Measurements from ENCODE around the gene KRTAP17-1. TPM values are rescaled to one million over a fixed set of nuclear protein-coding genes. Genes with fewer than 3 reads are reported as not detected.

The KRTAP17-1 gene
- total RNA-seq, 1 experiment from 2014 or later: not detected

DNA sequence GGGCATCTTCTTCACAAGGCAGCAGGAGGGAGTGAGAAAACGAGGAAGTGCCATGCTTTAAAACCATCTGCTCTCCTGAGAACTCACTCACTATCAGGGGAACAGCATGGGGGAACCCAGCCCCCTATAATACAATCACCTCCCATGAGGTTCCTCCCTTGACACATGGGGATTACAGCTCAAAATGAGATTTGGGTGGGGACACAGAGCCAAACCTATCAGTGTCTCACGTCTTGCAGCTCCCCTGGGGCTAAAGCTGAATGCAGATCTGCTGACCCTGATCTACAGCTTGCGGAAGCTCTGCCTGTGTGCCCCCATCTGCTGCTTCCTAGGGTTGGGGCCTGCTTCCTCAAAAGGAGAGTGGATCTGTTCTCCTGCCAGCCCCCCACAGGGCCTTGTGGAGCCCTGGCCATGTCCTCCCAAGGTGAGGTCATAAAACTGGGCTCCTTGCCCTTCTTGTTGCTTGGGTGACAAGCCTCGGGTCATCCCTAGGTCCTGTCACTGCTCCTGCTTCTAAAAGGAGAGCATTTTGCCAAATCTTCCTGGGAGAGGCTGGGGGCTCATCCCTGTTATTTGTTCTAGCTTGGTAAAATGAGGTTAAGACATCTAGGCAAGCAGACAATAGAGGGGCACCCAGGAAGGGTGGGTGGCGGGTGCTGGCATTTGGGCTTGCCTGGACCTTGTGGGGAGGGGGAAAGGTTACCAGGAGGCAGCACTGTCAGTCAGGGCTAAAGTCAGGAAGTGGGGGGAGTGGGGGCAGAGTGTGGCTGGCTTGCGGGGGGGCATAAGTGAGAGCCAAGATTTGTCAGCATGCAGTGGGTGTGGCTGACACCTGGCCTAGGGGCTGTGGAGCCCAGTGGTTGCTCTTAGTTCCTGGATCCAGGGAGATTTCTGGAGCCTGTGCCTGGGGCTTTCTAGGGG is 19.1 kb upstream of the KRTAP17-1 start:
- H3K4me3 ChIP-seq (ENCODE audit: low read depth in 2 of 2, low read length in 2 of 2): no peak overlapping the region
- CTCF ChIA-PET: interaction anchor here (0.6 to 0.8 kb wide), 2 partner anchors 10 to 12 kb away, joined by 3 to 4 read pairs; no protein-coding TSS in a partner anchor
- intact Hi-C loops (cut with micrococcal nuclease; ENCODE audit: unreplicated experiment) (loop anchor here (5.0 kb wide), 1 partner anchor 427 kb away; no protein-coding TSS in a partner anchor), in situ Hi-C loops (cut with HindIII; ENCODE audit: low pct_unique_long_range_greater_than_20kb, low sequenced_read_pairs) (no loop called here)
- POLR2A ChIA-PET: no interaction called here
- ATAC-seq: no peak
- DNase-seq (ENCODE audit: low read depth, low spot score): no peak
- TF ChIP-seq SIN3A (IDR thresholded peaks at IDR 0.05; ENCODE audit: borderline replicate concordance, insufficient read depth, low read depth, low read length) (no peak), POLR2AphosphoS5 (IDR thresholded peaks at IDR 0.05; ENCODE audit: low read depth, low read length) (no peak), TCF7L2 (IDR thresholded peaks at IDR 0.05; ENCODE audit: low read depth, low read length) (no peak)
- TF ChIP-seq, protein P1, sequence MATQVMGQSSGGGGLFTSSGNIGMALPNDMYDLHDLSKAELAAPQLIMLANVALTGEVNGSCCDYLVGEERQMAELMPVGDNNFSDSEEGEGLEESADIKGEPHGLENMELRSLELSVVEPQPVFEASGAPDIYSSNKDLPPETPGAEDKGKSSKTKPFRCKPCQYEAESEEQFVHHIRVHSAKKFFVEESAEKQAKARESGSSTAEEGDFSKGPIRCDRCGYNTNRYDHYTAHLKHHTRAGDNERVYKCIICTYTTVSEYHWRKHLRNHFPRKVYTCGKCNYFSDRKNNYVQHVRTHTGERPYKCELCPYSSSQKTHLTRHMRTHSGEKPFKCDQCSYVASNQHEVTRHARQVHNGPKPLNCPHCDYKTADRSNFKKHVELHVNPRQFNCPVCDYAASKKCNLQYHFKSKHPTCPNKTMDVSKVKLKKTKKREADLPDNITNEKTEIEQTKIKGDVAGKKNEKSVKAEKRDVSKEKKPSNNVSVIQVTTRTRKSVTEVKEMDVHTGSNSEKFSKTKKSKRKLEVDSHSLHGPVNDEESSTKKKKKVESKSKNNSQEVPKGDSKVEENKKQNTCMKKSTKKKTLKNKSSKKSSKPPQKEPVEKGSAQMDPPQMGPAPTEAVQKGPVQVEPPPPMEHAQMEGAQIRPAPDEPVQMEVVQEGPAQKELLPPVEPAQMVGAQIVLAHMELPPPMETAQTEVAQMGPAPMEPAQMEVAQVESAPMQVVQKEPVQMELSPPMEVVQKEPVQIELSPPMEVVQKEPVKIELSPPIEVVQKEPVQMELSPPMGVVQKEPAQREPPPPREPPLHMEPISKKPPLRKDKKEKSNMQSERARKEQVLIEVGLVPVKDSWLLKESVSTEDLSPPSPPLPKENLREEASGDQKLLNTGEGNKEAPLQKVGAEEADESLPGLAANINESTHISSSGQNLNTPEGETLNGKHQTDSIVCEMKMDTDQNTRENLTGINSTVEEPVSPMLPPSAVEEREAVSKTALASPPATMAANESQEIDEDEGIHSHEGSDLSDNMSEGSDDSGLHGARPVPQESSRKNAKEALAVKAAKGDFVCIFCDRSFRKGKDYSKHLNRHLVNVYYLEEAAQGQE (IDR thresholded peaks at IDR 0.05; ENCODE audit: insufficient read depth in 1 of 2, low read depth in 2 of 2, low read length in 1 of 2): no peak
- TF ChIP-seq, protein P2, sequence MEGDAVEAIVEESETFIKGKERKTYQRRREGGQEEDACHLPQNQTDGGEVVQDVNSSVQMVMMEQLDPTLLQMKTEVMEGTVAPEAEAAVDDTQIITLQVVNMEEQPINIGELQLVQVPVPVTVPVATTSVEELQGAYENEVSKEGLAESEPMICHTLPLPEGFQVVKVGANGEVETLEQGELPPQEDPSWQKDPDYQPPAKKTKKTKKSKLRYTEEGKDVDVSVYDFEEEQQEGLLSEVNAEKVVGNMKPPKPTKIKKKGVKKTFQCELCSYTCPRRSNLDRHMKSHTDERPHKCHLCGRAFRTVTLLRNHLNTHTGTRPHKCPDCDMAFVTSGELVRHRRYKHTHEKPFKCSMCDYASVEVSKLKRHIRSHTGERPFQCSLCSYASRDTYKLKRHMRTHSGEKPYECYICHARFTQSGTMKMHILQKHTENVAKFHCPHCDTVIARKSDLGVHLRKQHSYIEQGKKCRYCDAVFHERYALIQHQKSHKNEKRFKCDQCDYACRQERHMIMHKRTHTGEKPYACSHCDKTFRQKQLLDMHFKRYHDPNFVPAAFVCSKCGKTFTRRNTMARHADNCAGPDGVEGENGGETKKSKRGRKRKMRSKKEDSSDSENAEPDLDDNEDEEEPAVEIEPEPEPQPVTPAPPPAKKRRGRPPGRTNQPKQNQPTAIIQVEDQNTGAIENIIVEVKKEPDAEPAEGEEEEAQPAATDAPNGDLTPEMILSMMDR (IDR thresholded peaks at IDR 0.05): no peak
- H3K36me3 ChIP-seq (ENCODE audit: control insufficient read depth, insufficient read depth, low read length): no peaks in the 10 kb centered on the region
- no TSS peak for BruUV-seq (replicated peaks)
- no peaks in the 10 kb centered on the region for H3K4me1 ChIP-seq (ENCODE audit: control insufficient read depth, insufficient read depth, low read length)
- H3K9me3 ChIP-seq (ENCODE audit: control insufficient read depth, insufficient read depth, low read depth, low read length): no peaks in the 10 kb centered on the region
- H3K27ac ChIP-seq (ENCODE audit: low read length): no peak overlapping the region
- H3K27me3 ChIP-seq (ENCODE audit: control insufficient read depth, insufficient read depth, low read length): no peaks in the 10 kb centered on the region

DNA sequence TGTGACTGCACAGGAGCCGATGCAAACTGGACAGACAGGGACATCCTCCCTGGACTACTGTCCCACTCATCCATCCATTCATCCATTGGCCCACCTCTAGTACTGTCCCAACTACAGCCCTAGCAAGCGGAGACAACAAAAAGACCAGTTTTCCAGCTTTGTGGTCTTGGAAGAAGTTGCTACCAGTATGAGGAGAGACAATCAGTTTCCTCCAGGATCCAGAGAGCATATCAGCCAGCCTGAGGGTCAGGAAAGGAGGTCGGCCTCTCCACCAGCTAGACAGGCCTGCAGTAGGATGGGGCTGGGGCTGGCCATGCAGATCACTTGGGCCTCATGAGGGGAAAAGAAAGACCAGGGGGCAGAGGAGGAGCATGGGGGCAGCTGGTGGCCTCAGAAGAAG is 18.3 kb upstream of the KRTAP17-1 start:
- Histone ChIP-seq H3K27me3 (ENCODE audit: control insufficient read depth, insufficient read depth, low read length) (no peaks in the 10 kb centered on the region), H3K4me1 (ENCODE audit: control insufficient read depth, insufficient read depth, low read length) (no peaks in the 10 kb centered on the region), H3K9me3 (ENCODE audit: control insufficient read depth, insufficient read depth, low read depth, low read length) (no peaks in the 10 kb centered on the region), H3K36me3 (ENCODE audit: control insufficient read depth, insufficient read depth, low read length) (no peaks in the 10 kb centered on the region), H3K27ac (ENCODE audit: low read length) (no peak overlapping the region), H3K4me3 (ENCODE audit: low read depth in 2 of 2, low read length in 2 of 2) (no peak overlapping the region)
- TF ChIP-seq, protein P1 (IDR thresholded peaks at IDR 0.05; ENCODE audit: insufficient read depth in 1 of 2, low read depth in 2 of 2, low read length in 1 of 2): no peak
- TF ChIP-seq, protein P2 (IDR thresholded peaks at IDR 0.05): no peak
- TF ChIP-seq SIN3A (IDR thresholded peaks at IDR 0.05; ENCODE audit: borderline replicate concordance, insufficient read depth, low read depth, low read length): no peak
- no peak for TF ChIP-seq TCF7L2 (IDR thresholded peaks at IDR 0.05; ENCODE audit: low read depth, low read length)
- TF ChIP-seq POLR2AphosphoS5 (IDR thresholded peaks at IDR 0.05; ENCODE audit: low read depth, low read length): no peak
- ATAC-seq (no peak), DNase-seq (ENCODE audit: low read depth, low spot score) (no peak)
- intact Hi-C loops (cut with micrococcal nuclease; ENCODE audit: unreplicated experiment): no loop called here
- in situ Hi-C loops (cut with HindIII; ENCODE audit: low pct_unique_long_range_greater_than_20kb, low sequenced_read_pairs): no loop called here
- BruUV-seq (replicated peaks): no TSS peak
- CTCF ChIA-PET: interaction anchor here (0.6 to 0.8 kb wide), 2 partner anchors 10 to 11 kb away, joined by 3 to 4 read pairs; no protein-coding TSS in a partner anchor
- POLR2A ChIA-PET: no interaction called here

Data from Panc1 (cell line).